ENCODE results near the gene RASSF8. TPM values are rescaled to one million over a fixed set of nuclear protein-coding genes. Genes with fewer than 3 reads are reported as not detected.

The RASSF8 gene
- total and polyA plus RNA-seq, 2 donors (not counting 3 experiments of a cell fraction or from before 2014, with no cell fraction given), result 11.1 to 59.3 TPM

DNA sequence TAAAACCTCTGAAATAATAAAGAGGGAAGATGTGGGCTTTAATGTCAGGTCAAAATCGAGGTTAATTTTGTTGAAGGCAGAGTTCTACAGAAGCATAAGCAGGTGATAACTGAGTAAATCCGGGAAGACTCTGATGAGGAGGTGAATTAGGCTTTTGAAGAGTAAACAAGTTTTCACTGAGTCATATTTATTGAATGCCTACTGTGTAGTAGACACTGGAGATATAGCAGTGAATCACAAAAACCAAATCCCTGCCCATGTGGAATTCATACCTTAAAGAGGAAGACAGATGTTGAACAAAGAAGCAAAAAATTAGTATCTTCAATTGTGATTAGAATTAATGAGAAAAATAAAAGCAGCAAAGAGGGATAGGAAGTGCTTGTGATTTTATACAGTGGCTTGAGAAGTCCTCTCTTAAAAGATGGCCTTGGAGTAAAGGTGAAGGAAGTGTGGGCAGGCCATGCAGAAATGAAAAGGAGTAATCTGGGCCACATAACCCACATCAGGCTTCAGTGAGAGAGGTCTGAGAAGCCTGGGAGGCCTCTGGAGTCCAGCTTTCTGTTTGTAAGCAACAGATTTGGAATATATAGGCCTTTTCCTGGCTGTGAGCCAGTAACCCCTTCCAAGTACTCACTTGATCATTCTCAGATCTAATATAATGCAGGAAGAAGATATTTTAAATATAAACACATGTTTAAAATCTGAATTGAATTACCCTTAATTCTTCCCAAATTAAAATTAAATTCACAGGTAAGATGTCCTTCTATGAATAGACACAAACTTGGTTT lies 119.6 kb downstream of the RASSF8 start:
- H3K9me1 ChIP-seq (replicated peaks; ENCODE audit: control insufficient read depth, extremely low read depth, insufficient read depth, low read length), result no peaks in the 10 kb centered on the region
- no peak overlapping the region for H3K9ac ChIP-seq (replicated peaks; ENCODE audit: extremely low read depth, insufficient read depth, low read length)
- intact Hi-C loops (cut with micrococcal nuclease), result no loop called here
- no peak overlapping the region for H2AFZ ChIP-seq (ENCODE audit: low read depth, low read length)
- no TSS peak for BruUV-seq (replicated peaks)
- no peak for DNase-seq (ENCODE audit: low read depth, low spot score)
- no peaks in the 10 kb centered on the region for H3K36me3 ChIP-seq (ENCODE audit: control insufficient read depth in 2 of 2, extremely low read depth in 1 of 2, insufficient read depth in 2 of 2, low read length in 2 of 2)
- dilution Hi-C loops (cut with MboI; ENCODE audit: extremely low pct_ligation_motif_present, low sequenced_read_pairs), result no loop called here
- no peaks in the 10 kb centered on the region for H4K20me1 ChIP-seq (replicated peaks; ENCODE audit: control insufficient read depth, extremely low read depth, insufficient read depth, low read length)
- TF ChIP-seq, protein P1, sequence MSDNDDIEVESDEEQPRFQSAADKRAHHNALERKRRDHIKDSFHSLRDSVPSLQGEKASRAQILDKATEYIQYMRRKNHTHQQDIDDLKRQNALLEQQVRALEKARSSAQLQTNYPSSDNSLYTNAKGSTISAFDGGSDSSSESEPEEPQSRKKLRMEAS (IDR thresholded peaks at IDR 0.05; ENCODE audit: insufficient read depth, insufficient read length), result no peak
- TF ChIP-seq POLR2A (IDR thresholded peaks at IDR 0.05; ENCODE audit: low read depth, low read length), result no peak
- TF ChIP-seq, protein P2, sequence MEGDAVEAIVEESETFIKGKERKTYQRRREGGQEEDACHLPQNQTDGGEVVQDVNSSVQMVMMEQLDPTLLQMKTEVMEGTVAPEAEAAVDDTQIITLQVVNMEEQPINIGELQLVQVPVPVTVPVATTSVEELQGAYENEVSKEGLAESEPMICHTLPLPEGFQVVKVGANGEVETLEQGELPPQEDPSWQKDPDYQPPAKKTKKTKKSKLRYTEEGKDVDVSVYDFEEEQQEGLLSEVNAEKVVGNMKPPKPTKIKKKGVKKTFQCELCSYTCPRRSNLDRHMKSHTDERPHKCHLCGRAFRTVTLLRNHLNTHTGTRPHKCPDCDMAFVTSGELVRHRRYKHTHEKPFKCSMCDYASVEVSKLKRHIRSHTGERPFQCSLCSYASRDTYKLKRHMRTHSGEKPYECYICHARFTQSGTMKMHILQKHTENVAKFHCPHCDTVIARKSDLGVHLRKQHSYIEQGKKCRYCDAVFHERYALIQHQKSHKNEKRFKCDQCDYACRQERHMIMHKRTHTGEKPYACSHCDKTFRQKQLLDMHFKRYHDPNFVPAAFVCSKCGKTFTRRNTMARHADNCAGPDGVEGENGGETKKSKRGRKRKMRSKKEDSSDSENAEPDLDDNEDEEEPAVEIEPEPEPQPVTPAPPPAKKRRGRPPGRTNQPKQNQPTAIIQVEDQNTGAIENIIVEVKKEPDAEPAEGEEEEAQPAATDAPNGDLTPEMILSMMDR (IDR thresholded peaks at IDR 0.05; ENCODE audit: extremely low read depth in 1 of 2, insufficient read depth in 1 of 2, low read depth in 1 of 2, low read length in 2 of 2), result no peak
- no peak for TF ChIP-seq MYC (IDR thresholded peaks at IDR 0.05; ENCODE audit: low read depth, low read length)
- no peak for TF ChIP-seq FOS (IDR thresholded peaks at IDR 0.05; ENCODE audit: borderline replicate concordance, insufficient read depth, low read length)
- no peak for TF ChIP-seq JUN (IDR thresholded peaks at IDR 0.05; ENCODE audit: borderline replicate concordance, insufficient read depth, insufficient read length, low read depth)
- no peak for TF ChIP-seq POLR2AphosphoS5 (IDR thresholded peaks at IDR 0.05; ENCODE audit: insufficient read depth, low read depth, low read length)
- TF ChIP-seq EZH2 (IDR thresholded peaks at IDR 0.05; ENCODE audit: borderline replicate concordance, low read depth, low read length, severe bottlenecking), result no peak
- no peak for TF ChIP-seq GATA2 (IDR thresholded peaks at IDR 0.05; ENCODE audit: insufficient read depth, insufficient read length, low read depth, low read length)
- no peak overlapping the region for H3K27ac ChIP-seq (ENCODE audit: insufficient read depth, low read depth, low read length)
- H3K4me3 ChIP-seq (replicated peaks in 1 of 3; ENCODE audit: insufficient read depth in 1 of 3, low read depth in 1 of 3, low read length in 3 of 3), result no peak overlapping the region
- CTCF ChIA-PET, result interaction anchor here (0.9 kb wide), 1 partner anchor 118 kb away, joined by 3 read pairs; no protein-coding TSS in a partner anchor
- no peaks in the 10 kb centered on the region for H3K9me3 ChIP-seq (replicated peaks; ENCODE audit: control insufficient read depth, insufficient read depth, low read length)
- H3K4me1 ChIP-seq (ENCODE audit: control insufficient read depth, extremely low read depth, insufficient read depth, low read length), result no peaks in the 10 kb centered on the region
- FAIRE-seq, result no peak
- POLR2A ChIA-PET, result no interaction called here
- no peaks in the 10 kb centered on the region for H3K79me2 ChIP-seq (ENCODE audit: control insufficient read depth, insufficient read depth, low read length)
- H3K27me3 ChIP-seq (ENCODE audit: control insufficient read depth in 2 of 2, insufficient read depth in 2 of 2, low read length in 2 of 2), result no peaks in the 10 kb centered on the region
- no peak overlapping the region for H3K4me2 ChIP-seq (ENCODE audit: insufficient read depth, low read length)

Data from endothelial cell of umbilical vein (primary cell).